CD4-positive, alpha-beta memory T cell (primary cell): Measurements from ENCODE around the gene BCKDHB. TPM values are rescaled to one million over a fixed set of nuclear protein-coding genes. Genes with fewer than 3 reads are reported as not detected.

Experiments used
- CTCF ChIA-PET: fragments of 350-600 bp; sonication (Branson Sonifier 250); formaldehyde crosslinking; loops from one replicate; lab custom pipeline; 2021; ENCODE audit warnings: inconsistent platforms; ENCODE audit not compliant: partially characterized antibody; lab: Charles Lee
- POLR2A ChIA-PET: fragments of 350-600 bp; sonication (Branson Sonifier 250); formaldehyde crosslinking; loops from one replicate; lab custom pipeline; 2021; ENCODE audit not compliant: partially characterized antibody; lab: Charles Lee
- DNase-seq, 5 donors: peaks; one replicate each; pipeline versions ENCODE4 v3.0.0 to v3.0.0-alpha.2; 2020 to 2022; ENCODE audit warnings: mixed read lengths in 1 of 5
- H3K27ac ChIP-seq: one replicate; pipeline ENCODE4 v1.7.0; 2013; ENCODE audit warnings: low read depth, low read length
- H3K27me3 ChIP-seq: 2 replicates; pipeline ENCODE4 v1.7.0; 2013; ENCODE audit warnings: mild to moderate bottlenecking, low read length, moderate library complexity; ENCODE audit not compliant: insufficient read depth
- H3K36me3 ChIP-seq: 2 replicates; pipeline ENCODE4 v1.7.0; 2013; ENCODE audit warnings: mild to moderate bottlenecking, low read length, moderate library complexity; ENCODE audit not compliant: insufficient read depth
- H3K4me1 ChIP-seq: 2 replicates; pipeline ENCODE4 v1.7.0; 2013; ENCODE audit warnings: mild to moderate bottlenecking, low read length, moderate library complexity; ENCODE audit not compliant: insufficient read depth
- H3K4me3 ChIP-seq, 2 donors: one replicate each; pipeline ENCODE4 v1.7.0; 2013; ENCODE audit warnings: low read length in 2 of 2, mild to moderate bottlenecking in 1 of 2
- H3K9me3 ChIP-seq, 2 donors: one replicate each; pipeline ENCODE4 v1.7.0; 2013; ENCODE audit warnings: low read length in 2 of 2, control low read depth in 1 of 2; ENCODE audit not compliant: control insufficient read depth in 1 of 2
- H3K27ac Mint-ChIP-seq, 7 donors: one replicate each; pipeline ENCODE4 v1.8.0; 2020 to 2021; ENCODE audit warnings: mixed read lengths in 7 of 7, mild to moderate bottlenecking in 6 of 7, inconsistent platforms in 3 of 7, moderate library complexity in 3 of 7
- H3K27me3 Mint-ChIP-seq, 2 donors: one replicate each; pipeline ENCODE4 v1.8.0; 2020 to 2021; ENCODE audit warnings: mixed read lengths in 2 of 2
- H3K36me3 Mint-ChIP-seq, 2 donors: one replicate each; pipeline ENCODE4 v1.8.0; 2020 to 2021; ENCODE audit warnings: mixed read lengths in 2 of 2, inconsistent platforms in 1 of 2, mild to moderate bottlenecking in 1 of 2
- H3K4me1 Mint-ChIP-seq, 4 donors: one replicate each; pipeline ENCODE4 v1.8.0; 2020 to 2021; ENCODE audit warnings: mixed read lengths in 4 of 4, mild to moderate bottlenecking in 1 of 4
- H3K4me3 Mint-ChIP-seq, 8 donors: one replicate each; pipeline ENCODE4 v1.8.0; 2020 to 2021; ENCODE audit warnings: mixed read lengths in 8 of 8, mild to moderate bottlenecking in 7 of 8, moderate library complexity in 6 of 8, inconsistent platforms in 3 of 8
- H3K9me3 Mint-ChIP-seq, 8 donors: one replicate each; pipeline ENCODE4 v1.8.0; 2020 to 2021; ENCODE audit warnings: mixed read lengths in 8 of 8, mild to moderate bottlenecking in 5 of 8, inconsistent platforms in 3 of 8, moderate library complexity in 1 of 8
- intact Hi-C: fragments of 100-400 bp; cut with micrococcal nuclease; formaldehyde crosslinking; loops from one replicate; pipeline ENCODE4 v1.15.1; 2023
- polyA plus RNA-seq, 2 donors: library from polyadenylated mRNA; unstranded; fragments of 300-500 nt; fragmentation: Illumina TruSeq; gene quantifications; one replicate each; pipeline ENCODE4 v1.2.3, GENCODE V29; 2021
- total RNA-seq, 2 experiments: library from RNA; stranded (reverse); gene quantifications; one replicate each; pipeline ENCODE4 v1.2.3, GENCODE V29; 2021

Gene BCKDHB
- total and polyA plus RNA-seq, 4 experiments from 2014 or later = 11.8 to 28.7 (median 16.2) TPM

- POLR2A ChIA-PET = interaction anchor here (0.8 kb wide), 1 partner anchor 57 kb away, joined by 8 read pairs; the partner anchor contains the start of gene BCKDHB
Observed at GRCh38 chr6:80163754-80164187, 57.3 kb downstream of the BCKDHB start.

GRCh38 chr6:80165143-80165542 lies 58.7 kb downstream of the BCKDHB start:
- no peaks in the 10 kb centered on the region for H3K9me3 Mint-ChIP-seq
- H3K27me3 Mint-ChIP-seq = no peaks in the 10 kb centered on the region
- H3K27me3 ChIP-seq = no peaks in the 10 kb centered on the region
- ChIA-PET CTCF (interaction anchor here (1.5 kb wide), 1 partner anchor 10 kb away, joined by 5 read pairs; no protein-coding TSS in a partner anchor), POLR2A (interaction anchor here (1.6 kb wide), 1 partner anchor 59 kb away, joined by 5 read pairs; the partner anchor contains the start of gene BCKDHB)
- H3K4me3 Mint-ChIP-seq = peak overlapping the region in 7 of 8 donors; percentile 19 to 73 (median 39)
- H3K4me1 Mint-ChIP-seq = peaks cover 0 to 7% (median 3%) of the 10 kb centered on the region in 4 donors
- H3K36me3 Mint-ChIP-seq = peaks cover 8 to 17% of the 10 kb centered on the region in 2 donors
- intact Hi-C loops = no loop called here
- no peak for DNase-seq
- H3K4me1 ChIP-seq = peaks cover 21% of the 10 kb centered on the region
- no peaks in the 10 kb centered on the region for H3K36me3 ChIP-seq
- H3K27ac ChIP-seq = no peak overlapping the region
- peak overlapping the region in 4 of 7 donors; percentile 42 to 64 (median 53) for H3K27ac Mint-ChIP-seq
- H3K4me3 ChIP-seq = no peak overlapping the region
- H3K9me3 ChIP-seq = no peaks in the 10 kb centered on the region

More at GRCh38 chr6:80163754-80164187, 57.3 kb downstream of the BCKDHB start:
- no peaks in the 10 kb centered on the region for H3K27me3 Mint-ChIP-seq
- intact Hi-C loops = no loop called here
- peaks cover under 1 to 5% of the 10 kb centered on the region in 2 donors for H3K36me3 Mint-ChIP-seq
- H3K27ac ChIP-seq = no peak overlapping the region
- DNase-seq = peak in 1 of 5 donors; percentile 2
- no peaks in the 10 kb centered on the region for H3K27me3 ChIP-seq
- H3K4me1 Mint-ChIP-seq = peaks cover 0 to 7% (median 3%) of the 10 kb centered on the region in 4 donors
- H3K9me3 ChIP-seq = no peaks in the 10 kb centered on the region
- CTCF ChIA-PET = no interaction called here
- H3K4me3 ChIP-seq = no peak overlapping the region
- H3K27ac Mint-ChIP-seq = no peak overlapping the region
- H3K9me3 Mint-ChIP-seq = no peaks in the 10 kb centered on the region
- H3K4me1 ChIP-seq = peaks cover 21% of the 10 kb centered on the region
- no peak overlapping the region for H3K4me3 Mint-ChIP-seq
- H3K36me3 ChIP-seq = no peaks in the 10 kb centered on the region

GRCh38 chr6:80165819-80166218 lies 59.3 kb downstream of the BCKDHB start:
- intact Hi-C loops = no loop called here
- Histone ChIP-seq H3K27me3 (no peaks in the 10 kb centered on the region), H3K27ac (no peak overlapping the region), H3K36me3 (no peaks in the 10 kb centered on the region), H3K4me3 (no peak overlapping the region), H3K9me3 (no peaks in the 10 kb centered on the region), H3K4me1 (peaks cover 21% of the 10 kb centered on the region)
- Mint-ChIP-seq H3K27ac (peak overlapping the region in 1 of 7 donors; percentile 52), H3K27me3 (no peaks in the 10 kb centered on the region), H3K9me3 (no peaks in the 10 kb centered on the region), H3K4me1 (peaks cover 0 to 7% (median 3%) of the 10 kb centered on the region in 4 donors), H3K36me3 (peaks cover 12 to 21% of the 10 kb centered on the region in 2 donors), H3K4me3 (no peak overlapping the region)
- no peak for DNase-seq
- POLR2A ChIA-PET = interaction anchor here (1.6 kb wide), 1 partner anchor 59 kb away, joined by 5 read pairs; the partner anchor contains the start of gene BCKDHB
- CTCF ChIA-PET = interaction anchor here (1.5 kb wide), 1 partner anchor 9 kb away, joined by 5 read pairs; no protein-coding TSS in a partner anchor

- H3K27me3 Mint-ChIP-seq = no peaks in the 10 kb centered on the region
- Histone ChIP-seq H3K4me3 (no peak overlapping the region), H3K27ac (no peak overlapping the region), H3K36me3 (no peaks in the 10 kb centered on the region), H3K4me1 (no peaks in the 10 kb centered on the region), H3K27me3 (no peaks in the 10 kb centered on the region), H3K9me3 (no peaks in the 10 kb centered on the region)
- no peak overlapping the region for H3K27ac Mint-ChIP-seq
- no peak overlapping the region for H3K4me3 Mint-ChIP-seq
- DNase-seq = no peak
- intact Hi-C loops = no loop called here
- no peaks in the 10 kb centered on the region for H3K9me3 Mint-ChIP-seq
- H3K36me3 Mint-ChIP-seq = peaks cover 15 to 41% of the 10 kb centered on the region in 2 donors
- CTCF ChIA-PET = interaction anchor here (0.9 kb wide), 1 partner anchor 9 kb away, joined by 3 read pairs; no protein-coding TSS in a partner anchor
- H3K4me1 Mint-ChIP-seq = no peaks in the 10 kb centered on the region
- POLR2A ChIA-PET = no interaction called here
Observed at GRCh38 chr6:80170433-80170832, 64.0 kb downstream of the BCKDHB start.

- peaks cover 22 to 46% of the 10 kb centered on the region in 2 donors for H3K36me3 Mint-ChIP-seq
- ChIA-PET CTCF (interaction anchor here (1.6 kb wide), 1 partner anchor 41 kb away, joined by 3 read pairs; no protein-coding TSS in a partner anchor), POLR2A (no interaction called here)
- no peak for DNase-seq
- no peak overlapping the region for H3K27ac ChIP-seq
- H3K9me3 Mint-ChIP-seq = no peaks in the 10 kb centered on the region
- no peak overlapping the region for H3K4me3 ChIP-seq
- no peaks in the 10 kb centered on the region for H3K36me3 ChIP-seq
- no peak overlapping the region for H3K4me3 Mint-ChIP-seq
- no peaks in the 10 kb centered on the region for H3K27me3 ChIP-seq
- H3K27ac Mint-ChIP-seq = peak overlapping the region in 1 of 7 donors; percentile 59
- no peaks in the 10 kb centered on the region for H3K4me1 Mint-ChIP-seq
- no peaks in the 10 kb centered on the region for H3K4me1 ChIP-seq
- intact Hi-C loops = no loop called here
- H3K9me3 ChIP-seq = no peaks in the 10 kb centered on the region
- H3K27me3 Mint-ChIP-seq = no peaks in the 10 kb centered on the region
Observed at GRCh38 chr6:80173411-80173810, 66.9 kb downstream of the BCKDHB start.

GRCh38 chr6:80174900-80175572 lies 68.6 kb downstream of the BCKDHB start:
- peak overlapping the region in 1 of 7 donors; percentile 37 for H3K27ac Mint-ChIP-seq

GRCh38 chr6:80179695-80180094 lies 73.2 kb downstream of the BCKDHB start:
- H3K9me3 Mint-ChIP-seq = peaks cover 0 to 8% (median under 1%) of the 10 kb centered on the region in 8 donors
- POLR2A ChIA-PET = no interaction called here
- intact Hi-C loops = no loop called here
- H3K27me3 ChIP-seq = no peaks in the 10 kb centered on the region
- H3K4me1 ChIP-seq = no peaks in the 10 kb centered on the region
- CTCF ChIA-PET = no interaction called here
- H3K36me3 Mint-ChIP-seq = peaks cover 13 to 30% of the 10 kb centered on the region in 2 donors
- no peak overlapping the region for H3K27ac Mint-ChIP-seq
- no peaks in the 10 kb centered on the region for H3K9me3 ChIP-seq
- H3K4me3 Mint-ChIP-seq = no peak overlapping the region
- H3K36me3 ChIP-seq = no peaks in the 10 kb centered on the region
- no peak overlapping the region for H3K4me3 ChIP-seq
- DNase-seq = no peak
- H3K27ac ChIP-seq = no peak overlapping the region
- no peaks in the 10 kb centered on the region for H3K4me1 Mint-ChIP-seq
- no peaks in the 10 kb centered on the region for H3K27me3 Mint-ChIP-seq

More at GRCh38 chr6:80174900-80175572, 68.6 kb downstream of the BCKDHB start:
- Histone ChIP-seq H3K9me3 (no peaks in the 10 kb centered on the region), H3K4me3 (no peak overlapping the region), H3K27ac (no peak overlapping the region), H3K4me1 (no peaks in the 10 kb centered on the region), H3K36me3 (no peaks in the 10 kb centered on the region), H3K27me3 (no peaks in the 10 kb centered on the region)
- POLR2A ChIA-PET = no interaction called here
- CTCF ChIA-PET = interaction anchor here (1.5 kb wide), 1 partner anchor 10 kb away, joined by 5 read pairs; no protein-coding TSS in a partner anchor
- Mint-ChIP-seq H3K9me3 (no peaks in the 10 kb centered on the region), H3K4me1 (no peaks in the 10 kb centered on the region), H3K36me3 (peaks cover 14 to 30% of the 10 kb centered on the region in 2 donors), H3K27me3 (no peaks in the 10 kb centered on the region), H3K4me3 (no peak overlapping the region)
- intact Hi-C loops = no loop called here
- DNase-seq = no peak
